CD4-positive, alpha-beta T cell (primary cell): ENCODE results near the gene UBA3. TPM values are rescaled to one million over a fixed set of nuclear protein-coding genes. Genes with fewer than 3 reads are reported as not detected.

Source experiments
- ATAC-seq: fragments of 200-7000 bp; cut with Tn5 transposase; one replicate; pipeline ENCODE4 v1.10.0; 2022; ENCODE audit warnings: mild to moderate bottlenecking; ENCODE audit not compliant: poor library complexity
- CTCF ChIA-PET: fragments of 350-600 bp; sonication (Branson Sonifier 250); formaldehyde crosslinking; loops from one replicate; lab custom pipeline; 2021; ENCODE audit warnings: antibody characterized with exemption, inconsistent platforms; lab: Charles Lee
- POLR2A ChIA-PET: fragments of 350-600 bp; sonication (Branson Sonifier 250); formaldehyde crosslinking; loops from one replicate; lab custom pipeline; 2021; ENCODE audit warnings: antibody characterized with exemption, inconsistent platforms; lab: Charles Lee
- DNase-seq, 14 experiments: peaks; one replicate each; pipeline ENCODE4 v3.0.0-alpha.2; 2013 to 2020; ENCODE audit warnings: mixed read lengths in 2 of 14
- H3K27ac ChIP-seq, 2 donors: one replicate each; pipeline versions ENCODE4 v1.5.1 to v1.7.0; 2013; ENCODE audit warnings: low read length in 2 of 2, low read depth in 1 of 2, mild to moderate bottlenecking in 1 of 2
- H3K27me3 ChIP-seq, 2 experiments: 1 replicate in 1 of 2; 2 replicates in 1 of 2; pipeline versions ENCODE4 v1.6.1 to v1.7.0; 2013; ENCODE audit warnings: low read length in 2 of 2, control low read depth in 1 of 2, mild to moderate bottlenecking in 1 of 2, moderate library complexity in 1 of 2; ENCODE audit not compliant: insufficient read depth in 2 of 2, control insufficient read depth in 1 of 2
- H3K36me3 ChIP-seq: one replicate; pipeline ENCODE4 v1.6.1; 2013; ENCODE audit warnings: low read length, control low read depth; ENCODE audit not compliant: insufficient read depth
- H3K4me1 ChIP-seq: one replicate; pipeline ENCODE4 v1.6.1; 2013; ENCODE audit warnings: low read length, control low read depth; ENCODE audit not compliant: insufficient read depth
- H3K4me3 ChIP-seq: one replicate; pipeline ENCODE4 v1.5.1; 2013; ENCODE audit warnings: mild to moderate bottlenecking, low read length, moderate library complexity
- H3K9me3 ChIP-seq, 2 experiments: 1 replicate in 1 of 2; 2 replicates in 1 of 2; pipeline versions ENCODE4 v1.6.1 to v1.7.0; 2013; ENCODE audit warnings: low read length in 2 of 2, mild to moderate bottlenecking in 2 of 2, control low read depth in 1 of 2, moderate library complexity in 1 of 2; ENCODE audit not compliant: control insufficient read depth in 1 of 2, insufficient read depth in 1 of 2
- H3K27ac Mint-ChIP-seq: one replicate; pipeline ENCODE4 v1.8.0; 2020; ENCODE audit warnings: mixed read lengths
- H3K27me3 Mint-ChIP-seq: one replicate; pipeline ENCODE4 v1.8.0; 2021; ENCODE audit warnings: mixed read lengths
- H3K36me3 Mint-ChIP-seq: one replicate; pipeline ENCODE4 v1.8.0; 2021; ENCODE audit warnings: low read depth, mixed read lengths
- H3K4me1 Mint-ChIP-seq: one replicate; pipeline ENCODE4 v1.8.0; 2021; ENCODE audit warnings: low read depth, mixed read lengths
- H3K4me3 Mint-ChIP-seq: one replicate; pipeline ENCODE4 v1.8.0; 2020; ENCODE audit warnings: mild to moderate bottlenecking, mixed read lengths
- H3K9me3 Mint-ChIP-seq: one replicate; pipeline ENCODE4 v1.8.0; 2020; ENCODE audit warnings: mixed read lengths
- CTCF ChIP-seq: fragments of 200-600 bp; IDR thresholded peaks from one replicate; pipeline ENCODE4 v1.8.0; 2022; ENCODE audit warnings: antibody characterized with exemption, mild to moderate bottlenecking
- intact Hi-C, 2 experiments: fragments of 100-400 bp; cut with DNase I in 1 of 2; cut with micrococcal nuclease in 1 of 2; formaldehyde crosslinking; loops; one replicate each; pipeline versions ENCODE4 v1.15.1 to v1.9.0; 2023 to 2025; cut with DNase I, micrococcal nuclease
- total RNA-seq, 174 experiments: library from RNA in 2 of 174; stranded (reverse) in 2 of 174; gene quantifications; one replicate each; pipeline ENCODE4 v1.2.3 and lab custom pipeline; 2021 to 2026

Gene UBA3
- total RNA-seq, 2 experiments from 2014 or later: 33.4 to 43.9 TPM

GRCh38 chr3:69107841-69108240 is 27.7 kb upstream of the UBA3 start:
- ATAC-seq (no peak), DNase-seq (no peak)
- Histone ChIP-seq H3K36me3 (peaks cover 35% of the 10 kb centered on the region), H3K27me3 (no peaks in the 10 kb centered on the region), H3K4me3 (no peak overlapping the region), H3K9me3 (no peaks in the 10 kb centered on the region), H3K27ac (no peak overlapping the region), H3K4me1 (peaks cover 11% of the 10 kb centered on the region)
- intact Hi-C loops: no loop called here
- H3K9me3 Mint-ChIP-seq: no peaks in the 10 kb centered on the region
- ChIA-PET POLR2A (interaction anchor here (3.4 kb wide), 1 partner anchor 23 kb away, joined by 14 read pairs; the partner anchor contains the start of gene ARL6IP5), CTCF (no interaction called here)
- TF ChIP-seq CTCF: no peak
- no peak overlapping the region for H3K4me3 Mint-ChIP-seq
- peaks cover 42% of the 10 kb centered on the region for H3K36me3 Mint-ChIP-seq
- H3K4me1 Mint-ChIP-seq: peaks cover 35% of the 10 kb centered on the region
- peak overlapping the region; percentile 11 for H3K27ac Mint-ChIP-seq
- H3K27me3 Mint-ChIP-seq: no peaks in the 10 kb centered on the region

GRCh38 chr3:69105320-69105719 is 25.2 kb upstream of the UBA3 start:
- Mint-ChIP-seq H3K4me1 (peaks cover 52% of the 10 kb centered on the region), H3K27ac (peak overlapping the region; percentile 52), H3K9me3 (no peaks in the 10 kb centered on the region), H3K27me3 (no peaks in the 10 kb centered on the region), H3K4me3 (no peak overlapping the region), H3K36me3 (peaks cover 64% of the 10 kb centered on the region)
- Histone ChIP-seq H3K36me3 (peaks cover 56% of the 10 kb centered on the region), H3K9me3 (no peaks in the 10 kb centered on the region), H3K4me3 (no peak overlapping the region), H3K4me1 (peaks cover 23% of the 10 kb centered on the region), H3K27ac (no peak overlapping the region), H3K27me3 (no peaks in the 10 kb centered on the region)
- CTCF ChIA-PET: interaction anchor here (2.2 kb wide), 1 partner anchor 15 kb away, joined by 12 read pairs; no protein-coding TSS in a partner anchor
- TF ChIP-seq CTCF: no peak
- POLR2A ChIA-PET: interaction anchor here (1.1 to 1.4 kb wide), 3 partner anchors 10 to 53 kb away, joined by 3 to 9 read pairs (median 4); no protein-coding TSS in a partner anchor
- intact Hi-C loops: no loop called here
- DNase-seq (no peak), ATAC-seq (no peak)

GRCh38 chr3:69104586-69104985 is 24.4 kb upstream of the UBA3 start:
- no peak for DNase-seq
- H3K4me3 ChIP-seq: no peak overlapping the region
- intact Hi-C loops: no loop called here
- Mint-ChIP-seq H3K4me1 (peaks cover 58% of the 10 kb centered on the region), H3K36me3 (peaks cover 71% of the 10 kb centered on the region), H3K4me3 (no peak overlapping the region), H3K9me3 (no peaks in the 10 kb centered on the region), H3K27me3 (no peaks in the 10 kb centered on the region), H3K27ac (peak overlapping the region; percentile 55)
- peaks cover 63% of the 10 kb centered on the region for H3K36me3 ChIP-seq
- no peak overlapping the region for H3K27ac ChIP-seq
- no peak for TF ChIP-seq CTCF
- ATAC-seq: no peak
- H3K27me3 ChIP-seq: no peaks in the 10 kb centered on the region
- ChIA-PET CTCF (interaction anchor here (1.2 kb wide), 1 partner anchor 17 kb away, joined by 4 read pairs; no protein-coding TSS in a partner anchor), POLR2A (interaction anchor here (0.6 to 1.2 kb wide), 2 partner anchors 8 to 15 kb away, joined by 3 to 4 read pairs; no protein-coding TSS in a partner anchor)
- peaks cover 23% of the 10 kb centered on the region for H3K4me1 ChIP-seq
- H3K9me3 ChIP-seq: no peaks in the 10 kb centered on the region
